K562 (cell line): ENCODE measurements around the gene MGRN1. TPM values are rescaled to one million over a fixed set of nuclear protein-coding genes. Genes with fewer than 3 reads are reported as not detected.
A peak's percentile ranks its signal among the peaks of the same experiment; 100 is the strongest.

Experiments used
- CAMTA2 ChIP-seq: fragments of 250-450 bp; sonication (Bioruptor Pico); conservative IDR thresholded peaks from 2 replicates; pipeline ENCODE4 v1.5.1; 2022
- CREB5 ChIP-seq: fragments of 250-450 bp; sonication (Bioruptor Pico); IDR thresholded peaks from 2 replicates; pipeline ENCODE4 v1.5.0; 2020; ENCODE audit warnings: mild to moderate bottlenecking
- E2F1 ChIP-seq: sonication (generic); formaldehyde crosslinking; IDR thresholded peaks from 2 replicates; pipeline ENCODE4 v1.8.1; 2023; ENCODE audit warnings: mild to moderate bottlenecking, missing genetic modification reagents, moderate library complexity
- GMEB1 ChIP-seq: fragments of 250-450 bp; sonication (Bioruptor Pico); IDR thresholded peaks from 2 replicates; pipeline ENCODE4 v1.4.0; 2020; ENCODE audit warnings: mild to moderate bottlenecking
- KDM2B ChIP-seq: fragments of 250-450 bp; sonication (Bioruptor Pico); IDR thresholded peaks from 2 replicates; pipeline ENCODE4 v1.8.0; 2021; ENCODE audit warnings: mild to moderate bottlenecking, moderate library complexity
- RFX5 ChIP-seq: IDR thresholded peaks from 2 replicates; pipeline ENCODE4 v1.6.1; 2011; ENCODE audit warnings: low read depth, mild to moderate bottlenecking, improper control_type of control experiment, low read length
- ZFP30 ChIP-seq: fragments of 250-450 bp; sonication (Bioruptor Pico); IDR thresholded peaks from 2 replicates; pipeline ENCODE4 v1.8.0; 2022; ENCODE audit warnings: moderate library complexity, mild to moderate bottlenecking, inconsistent platforms, borderline replicate concordance
- ZNF655 ChIP-seq: fragments of 250-450 bp; sonication (Bioruptor Pico); IDR thresholded peaks from 2 replicates; pipeline ENCODE4 v1.5.0; 2021
- polyA plus RNA-seq, 8 experiments: library from polyadenylated mRNA; depleted of rRNA in 4 of 8; stranded (reverse) in 5 of 8; unstranded in 3 of 8; fragments of >200 nt; fragmentation: Nextera tagmentation in 2 of 8; fragmentation: Illumina TruSeq in 1 of 8; extraction: Ambion mirVana in 2 of 8; extraction: Trizol in 1 of 8; gene quantifications; 2 replicates each; pipeline versions ENCODE4 v1.2.1 to v1.2.3, GENCODE V29; 2011 to 2014; ENCODE audit warnings: inconsistent platforms in 1 of 8, missing spikeins in 1 of 8
- total RNA-seq, 7 experiments: library from RNA; depleted of rRNA in 6 of 7; stranded (reverse); fragments of >200 nt in 6 of 7; fragmentation: Illumina TruSeq in 2 of 7; extraction: Trizol in 2 of 7; gene quantifications; 2 replicates each; pipeline versions ENCODE4 v1.2.1 to v1.2.3, GENCODE V29; 2011 to 2021; ENCODE audit warnings: low replicate concordance in 1 of 7
- TF ChIP-seq, protein P1 (sequence below): IDR thresholded peaks from 2 replicates; pipeline ENCODE4 v1.6.1; 2011; ENCODE audit warnings: borderline replicate concordance, low read depth, mild to moderate bottlenecking, moderate library complexity, low read length; ENCODE audit not compliant: insufficient read depth, poor library complexity, severe bottlenecking
- TF ChIP-seq, protein P2 (sequence below): fragments of 450-650 bp; formaldehyde crosslinking; IDR thresholded peaks from 2 replicates; pipeline ENCODE4 v1.4.0; 2022; ENCODE audit warnings: missing genetic modification characterization

Gene MGRN1
- total and polyA plus RNA-seq, 9 of the 15 experiments (the other 6 are each of a cell fraction or from before 2014, with no cell fraction given), result 0.15 to 37.9 (median 6.0) TPM

DNA sequence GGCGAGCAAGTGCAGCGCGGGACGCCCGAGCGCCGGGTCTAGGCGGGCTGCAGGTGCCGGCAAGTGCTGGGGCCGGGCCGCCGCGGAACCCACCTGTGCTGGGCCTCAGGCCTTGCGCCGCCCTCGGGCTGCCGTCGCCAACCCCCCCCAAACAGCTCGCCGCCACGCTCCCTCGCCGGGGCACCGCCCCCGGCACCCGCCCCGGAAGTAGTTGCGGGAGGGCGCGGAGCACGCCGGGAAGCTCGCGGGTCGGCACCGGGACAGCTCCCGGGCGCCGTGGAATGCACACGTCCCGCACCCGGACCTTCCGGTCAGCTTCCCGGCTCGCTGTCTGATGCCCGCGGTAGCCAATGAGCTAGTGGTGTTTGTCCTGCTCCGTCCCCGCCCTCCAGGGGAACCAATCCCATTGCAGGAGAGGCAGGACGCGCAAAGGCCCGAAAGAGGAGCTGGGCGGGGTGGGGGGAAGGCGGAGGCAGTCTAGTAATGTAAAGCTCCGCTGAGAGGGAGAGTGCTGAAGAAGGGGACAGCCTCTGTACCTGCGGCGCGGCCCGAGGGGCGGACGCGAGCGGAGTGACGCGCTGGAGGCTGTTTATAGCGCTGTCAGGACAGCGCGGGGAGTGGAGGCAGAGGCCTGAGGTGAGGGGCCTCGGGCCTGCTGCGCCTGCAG is 109.6 kb downstream of the MGRN1 start, which contains the start of the genes ANKS3 and DNAAF8 (continued):
- TF ChIP-seq, protein P1, sequence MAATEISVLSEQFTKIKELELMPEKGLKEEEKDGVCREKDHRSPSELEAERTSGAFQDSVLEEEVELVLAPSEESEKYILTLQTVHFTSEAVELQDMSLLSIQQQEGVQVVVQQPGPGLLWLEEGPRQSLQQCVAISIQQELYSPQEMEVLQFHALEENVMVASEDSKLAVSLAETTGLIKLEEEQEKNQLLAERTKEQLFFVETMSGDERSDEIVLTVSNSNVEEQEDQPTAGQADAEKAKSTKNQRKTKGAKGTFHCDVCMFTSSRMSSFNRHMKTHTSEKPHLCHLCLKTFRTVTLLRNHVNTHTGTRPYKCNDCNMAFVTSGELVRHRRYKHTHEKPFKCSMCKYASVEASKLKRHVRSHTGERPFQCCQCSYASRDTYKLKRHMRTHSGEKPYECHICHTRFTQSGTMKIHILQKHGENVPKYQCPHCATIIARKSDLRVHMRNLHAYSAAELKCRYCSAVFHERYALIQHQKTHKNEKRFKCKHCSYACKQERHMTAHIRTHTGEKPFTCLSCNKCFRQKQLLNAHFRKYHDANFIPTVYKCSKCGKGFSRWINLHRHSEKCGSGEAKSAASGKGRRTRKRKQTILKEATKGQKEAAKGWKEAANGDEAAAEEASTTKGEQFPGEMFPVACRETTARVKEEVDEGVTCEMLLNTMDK, result no peak
- TF ChIP-seq CAMTA2 (CRISPR knock-in tag), result no peak
- peak; percentile 74 for TF ChIP-seq GMEB1 (CRISPR knock-in tag)
- TF ChIP-seq ZFP30, result no peak
- TF ChIP-seq, protein P2, sequence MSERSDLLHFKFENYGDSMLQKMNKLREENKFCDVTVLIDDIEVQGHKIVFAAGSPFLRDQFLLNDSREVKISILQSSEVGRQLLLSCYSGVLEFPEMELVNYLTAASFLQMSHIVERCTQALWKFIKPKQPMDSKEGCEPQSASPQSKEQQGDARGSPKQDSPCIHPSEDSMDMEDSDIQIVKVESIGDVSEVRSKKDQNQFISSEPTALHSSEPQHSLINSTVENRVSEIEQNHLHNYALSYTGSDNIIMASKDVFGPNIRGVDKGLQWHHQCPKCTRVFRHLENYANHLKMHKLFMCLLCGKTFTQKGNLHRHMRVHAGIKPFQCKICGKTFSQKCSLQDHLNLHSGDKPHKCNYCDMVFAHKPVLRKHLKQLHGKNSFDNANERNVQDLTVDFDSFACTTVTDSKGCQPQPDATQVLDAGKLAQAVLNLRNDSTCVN (CRISPR knock-in tag), result 0 out of 2 replicates have a peak, but pooled peaks have one; percentile 4
- no peak; the same call in 1 of the 2 replicates for TF ChIP-seq E2F1 (CRISPR knock-in tag)
- no peak for TF ChIP-seq KDM2B
- no peak for TF ChIP-seq CREB5 (CRISPR knock-in tag)
- TF ChIP-seq ZNF655 (CRISPR knock-in tag), result no peak
- TF ChIP-seq RFX5, result no peak
